Suprapubic skin (tissue), 4 donors: ENCODE measurements around the gene MRGPRF. TPM values are rescaled to one million over a fixed set of nuclear protein-coding genes. Genes with fewer than 3 reads are reported as not detected.

Experiments used
- DNase-seq, 2 donors: peaks; one replicate each; pipeline ENCODE4 v3.0.0-alpha.2; 2019; ENCODE audit warnings: low spot score in 2 of 2
- H3K27ac ChIP-seq: fragments of 200-600 bp; sonication (generic); one replicate; pipeline ENCODE4 v1.5.1; 2019
- H3K27me3 ChIP-seq: fragments of 200-600 bp; sonication (generic); one replicate; pipeline ENCODE4 v1.5.1; 2019
- H3K36me3 ChIP-seq: fragments of 200-600 bp; sonication (generic); one replicate; pipeline ENCODE4 v1.5.1; 2019
- H3K4me1 ChIP-seq: fragments of 200-600 bp; sonication (generic); one replicate; pipeline ENCODE4 v1.5.1; 2019
- H3K4me3 ChIP-seq: fragments of 200-600 bp; sonication (generic); one replicate; pipeline ENCODE4 v1.5.1; 2019; ENCODE audit warnings: mild to moderate bottlenecking
- H3K9me3 ChIP-seq: fragments of 200-600 bp; sonication (generic); one replicate; pipeline ENCODE4 v1.5.1; 2019
- EP300 ChIP-seq: sonication (generic); formaldehyde crosslinking; IDR thresholded peaks from one replicate; pipeline ENCODE4 v1.6.1; 2017; ENCODE audit warnings: antibody characterized with exemption
- POLR2A ChIP-seq, 2 donors: fragments of 450-650 bp; IDR thresholded peaks; one replicate each; pipeline ENCODE4 v1.6.1; 2017; ENCODE audit warnings: antibody characterized with exemption in 2 of 2, mild to moderate bottlenecking in 2 of 2, moderate library complexity in 2 of 2
- POLR2AphosphoS5 ChIP-seq, 3 donors: sonication (generic); formaldehyde crosslinking; IDR thresholded peaks; one replicate each; pipeline ENCODE4 v1.6.1; 2017; ENCODE audit warnings: antibody characterized with exemption in 3 of 3
- WGBS: methylation state at CpG from one replicate; pipeline ENCODE4 v1.1.5; 2018; 5-methylcytosine and 5-hydroxymethylcytosine counted together
- total RNA-seq, 4 donors: library from RNA; depleted of rRNA; stranded (reverse); fragments of >200 nt; gene quantifications; one replicate each; pipeline ENCODE4 v1.1.0, GENCODE V29; 2016
- TF ChIP-seq, protein P1 (sequence below), 2 donors: fragments of 200-600 bp in 1 of 2; fragments of 450-650 bp in 1 of 2; sonication (generic) in 1 of 2; IDR thresholded peaks; one replicate each; pipeline ENCODE4 v1.5.1; 2016 to 2019; ENCODE audit warnings: antibody characterized with exemption in 2 of 2, mild to moderate bottlenecking in 1 of 2, moderate library complexity in 1 of 2

The MRGPRF gene
- total RNA-seq, 4 donors from 2014 or later: 2.0 to 9.8 (median 4.8) TPM

- TF ChIP-seq EP300: no peak
- TF ChIP-seq, protein P1, sequence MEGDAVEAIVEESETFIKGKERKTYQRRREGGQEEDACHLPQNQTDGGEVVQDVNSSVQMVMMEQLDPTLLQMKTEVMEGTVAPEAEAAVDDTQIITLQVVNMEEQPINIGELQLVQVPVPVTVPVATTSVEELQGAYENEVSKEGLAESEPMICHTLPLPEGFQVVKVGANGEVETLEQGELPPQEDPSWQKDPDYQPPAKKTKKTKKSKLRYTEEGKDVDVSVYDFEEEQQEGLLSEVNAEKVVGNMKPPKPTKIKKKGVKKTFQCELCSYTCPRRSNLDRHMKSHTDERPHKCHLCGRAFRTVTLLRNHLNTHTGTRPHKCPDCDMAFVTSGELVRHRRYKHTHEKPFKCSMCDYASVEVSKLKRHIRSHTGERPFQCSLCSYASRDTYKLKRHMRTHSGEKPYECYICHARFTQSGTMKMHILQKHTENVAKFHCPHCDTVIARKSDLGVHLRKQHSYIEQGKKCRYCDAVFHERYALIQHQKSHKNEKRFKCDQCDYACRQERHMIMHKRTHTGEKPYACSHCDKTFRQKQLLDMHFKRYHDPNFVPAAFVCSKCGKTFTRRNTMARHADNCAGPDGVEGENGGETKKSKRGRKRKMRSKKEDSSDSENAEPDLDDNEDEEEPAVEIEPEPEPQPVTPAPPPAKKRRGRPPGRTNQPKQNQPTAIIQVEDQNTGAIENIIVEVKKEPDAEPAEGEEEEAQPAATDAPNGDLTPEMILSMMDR (IDR thresholded peaks at IDR 0.05): no peak
- TF ChIP-seq POLR2A (IDR thresholded peaks at IDR 0.05): no peak
- TF ChIP-seq POLR2AphosphoS5 (IDR thresholded peaks at IDR 0.05): no peak
- H3K27ac ChIP-seq: no peak overlapping the region
- WGBS: 32% methylated on average over 7 of the region's 13 CpGs
- DNase-seq: peak; percentile 58 to 71
- H3K36me3 ChIP-seq: no peaks in the 10 kb centered on the region
- no peak overlapping the region for H3K4me3 ChIP-seq
- peaks cover 43% of the 10 kb centered on the region for H3K4me1 ChIP-seq
- H3K27me3 ChIP-seq: peaks cover 6% of the 10 kb centered on the region
- no peaks in the 10 kb centered on the region for H3K9me3 ChIP-seq
These were observed 14.6 kb downstream of the MRGPRF start for GRCh38 chr11:68998390-68998911.

- H3K4me1 ChIP-seq: peaks cover 43% of the 10 kb centered on the region
- H3K4me3 ChIP-seq: no peak overlapping the region
- no peaks in the 10 kb centered on the region for H3K36me3 ChIP-seq
- no peak overlapping the region for H3K27ac ChIP-seq
- H3K27me3 ChIP-seq: peaks cover 6% of the 10 kb centered on the region
- peak in 1 of 2 donors; percentile 8 for DNase-seq
- TF ChIP-seq EP300: no peak
- no peak for TF ChIP-seq POLR2AphosphoS5 (IDR thresholded peaks at IDR 0.05)
- no peak for TF ChIP-seq POLR2A (IDR thresholded peaks at IDR 0.05)
- TF ChIP-seq, protein P1 (IDR thresholded peaks at IDR 0.05): no peak
- no peaks in the 10 kb centered on the region for H3K9me3 ChIP-seq
These were observed 15.1 kb downstream of the MRGPRF start for GRCh38 chr11:68997995-68998348.

DNA sequence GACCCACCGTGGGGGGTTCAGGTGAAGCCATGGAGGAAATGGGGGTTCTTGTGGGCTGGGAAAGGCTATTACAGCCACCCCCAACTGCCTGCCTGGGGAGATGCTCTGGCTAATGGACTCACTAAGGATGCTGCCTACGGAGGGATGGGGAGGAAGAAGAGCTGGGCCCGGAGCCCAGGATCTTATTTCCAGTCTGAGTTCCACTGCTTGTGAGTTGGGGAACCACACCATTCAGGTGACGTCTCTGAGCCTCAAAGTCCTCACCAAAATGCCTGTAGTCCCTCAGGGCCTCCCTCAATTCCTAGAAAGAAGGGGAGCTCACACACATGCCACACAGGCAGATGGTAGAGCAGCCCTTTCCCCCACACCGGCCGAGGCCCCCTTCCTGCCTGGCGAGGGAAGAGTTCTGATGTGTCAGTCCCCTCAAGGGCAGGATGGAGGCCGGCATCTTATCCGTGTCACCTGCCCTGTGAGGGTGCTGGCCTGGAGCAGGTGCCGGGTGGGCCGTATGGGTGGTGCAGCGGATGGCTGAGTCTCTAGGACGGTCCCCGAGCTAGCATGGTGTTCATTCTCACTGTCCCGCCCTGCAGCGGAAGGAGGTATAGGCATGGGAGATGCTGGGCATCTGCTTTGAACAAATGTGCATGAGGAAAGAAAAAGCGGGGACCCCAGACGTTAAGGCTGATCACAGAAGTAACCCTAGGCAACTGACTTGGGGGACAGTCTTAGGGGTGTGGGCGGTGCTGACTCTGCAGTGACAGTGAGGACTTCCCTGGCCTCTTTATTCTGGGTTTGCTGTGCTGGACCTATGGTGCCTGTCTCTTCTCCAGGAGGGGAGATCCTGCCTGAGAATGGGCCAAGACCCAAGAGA lies 15.7 kb downstream of the MRGPRF start:
- H3K4me1 ChIP-seq: peaks cover 39% of the 10 kb centered on the region
- TF ChIP-seq POLR2A (IDR thresholded peaks at IDR 0.05) (no peak), EP300 (no peak), POLR2AphosphoS5 (IDR thresholded peaks at IDR 0.05) (no peak)
- TF ChIP-seq, protein P1 (IDR thresholded peaks at IDR 0.05): no peak
- WGBS: 82% methylated on average over 16 of the region's 19 CpGs
- no peak overlapping the region for H3K4me3 ChIP-seq
- no peaks in the 10 kb centered on the region for H3K9me3 ChIP-seq
- H3K27me3 ChIP-seq: peaks cover 11% of the 10 kb centered on the region
- H3K36me3 ChIP-seq: no peaks in the 10 kb centered on the region
- H3K27ac ChIP-seq: no peak overlapping the region
- peak; percentile 48 to 66 for DNase-seq

DNA sequence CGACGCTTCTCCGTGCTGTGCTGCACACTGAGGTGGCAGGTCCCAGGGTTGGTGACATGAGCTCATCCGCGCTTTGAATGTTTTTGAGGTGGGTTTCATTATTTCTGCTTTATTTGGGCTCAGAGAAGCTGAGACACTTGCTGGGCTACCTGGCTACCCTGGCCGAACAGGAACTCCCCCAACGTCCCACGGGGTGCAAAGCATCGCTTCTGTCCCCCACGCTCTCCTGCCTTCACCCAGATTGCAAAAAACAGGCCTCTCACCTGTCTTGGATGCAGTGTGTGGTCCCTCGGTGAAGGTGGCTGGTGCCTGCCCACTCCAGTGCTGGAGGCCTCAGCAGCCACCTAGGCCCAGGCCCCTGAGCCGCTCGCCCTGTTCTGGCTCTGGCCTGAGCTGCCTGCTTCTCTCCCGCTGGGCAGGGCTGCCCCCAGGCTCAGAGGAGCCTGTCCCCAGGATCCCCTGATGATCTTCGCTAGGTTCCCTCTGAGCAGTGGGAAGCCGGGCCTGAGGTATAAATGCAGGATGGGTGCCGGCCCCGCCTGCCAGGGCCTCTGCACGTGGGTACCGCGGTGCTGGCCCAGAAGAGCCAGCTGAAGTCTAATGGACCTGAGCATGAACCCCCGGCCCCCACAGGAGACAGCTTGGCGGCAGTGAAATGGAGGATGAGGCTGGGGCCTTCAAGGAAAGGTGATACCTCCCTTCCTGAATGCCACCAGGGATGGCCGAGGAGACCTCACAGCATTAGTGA lies 16.5 kb downstream of the MRGPRF start:
- Histone ChIP-seq H3K9me3 (no peaks in the 10 kb centered on the region), H3K4me1 (peaks cover 32% of the 10 kb centered on the region), H3K27me3 (peaks cover 11% of the 10 kb centered on the region), H3K4me3 (no peak overlapping the region), H3K27ac (no peak overlapping the region), H3K36me3 (no peaks in the 10 kb centered on the region)
- peak; percentile 39 to 45 for DNase-seq
- TF ChIP-seq, protein P1 (IDR thresholded peaks at IDR 0.05): no peak
- TF ChIP-seq POLR2A (IDR thresholded peaks at IDR 0.05) (no peak), EP300 (no peak), POLR2AphosphoS5 (IDR thresholded peaks at IDR 0.05) (no peak)
- 94% methylated on average over 24 of the region's 24 CpGs for WGBS

GRCh38 chr11:68994894-68995285 lies 18.2 kb downstream of the MRGPRF start:
- DNase-seq: no peak
- peaks cover 18% of the 10 kb centered on the region for H3K4me1 ChIP-seq
- peaks cover 17% of the 10 kb centered on the region for H3K27me3 ChIP-seq
- 63% methylated on average over 6 of the region's 6 CpGs for WGBS
- TF ChIP-seq POLR2A (IDR thresholded peaks at IDR 0.05): no peak
- no peak for TF ChIP-seq EP300
- no peak overlapping the region for H3K4me3 ChIP-seq
- no peaks in the 10 kb centered on the region for H3K36me3 ChIP-seq
- no peaks in the 10 kb centered on the region for H3K9me3 ChIP-seq
- no peak overlapping the region for H3K27ac ChIP-seq
